H1 (cell line): ENCODE measurements around the gene MMP20. TPM values are rescaled to one million over a fixed set of nuclear protein-coding genes. Genes with fewer than 3 reads are reported as not detected.

Experiments
- CTCF ChIA-PET: fragments of 300-600 bp; sonication (Branson Sonifier 250); formaldehyde crosslinking; loops from one replicate; lab custom pipeline; 2021; ENCODE audit not compliant: partially characterized antibody; lab: Charles Lee
- POLR2A ChIA-PET: fragments of 300-600 bp; sonication (Branson Sonifier 250); formaldehyde crosslinking; loops from one replicate; lab custom pipeline; 2021; ENCODE audit warnings: inconsistent platforms; ENCODE audit not compliant: partially characterized antibody; lab: Charles Lee
- DNase-seq, 2 experiments: peaks; one replicate each; pipeline versions ENCODE4 v3.0.0 to v3.0.0-alpha.2; 2010 to 2022; ENCODE audit warnings: low spot score in 2 of 2, low read depth in 1 of 2, mixed read lengths in 1 of 2
- FAIRE-seq: peaks from 2 replicates; lab custom pipeline; 2011; peaks lifted over from hg19 to GRCh38; lab: Jason Lieb, UNC
- H2AFZ ChIP-seq: 2 replicates; pipeline ENCODE4 v1.8.1; 2012; ENCODE audit warnings: low read length, inconsistent platforms
- H2AK5ac ChIP-seq: 2 replicates; pipeline ENCODE4 v1.6.1; 2013; ENCODE audit warnings: low read depth, low read length
- H2BK120ac ChIP-seq: replicated peaks from 2 replicates; pipeline ENCODE3; 2013; ENCODE audit warnings: low read depth, low read length, inconsistent platforms
- H2BK12ac ChIP-seq: 2 replicates; pipeline ENCODE4 v1.6.1; 2013; ENCODE audit warnings: low read depth, low read length
- H2BK15ac ChIP-seq: 2 replicates; pipeline ENCODE4 v1.6.1; 2013; ENCODE audit warnings: low read length
- H2BK20ac ChIP-seq: 2 replicates; pipeline ENCODE4 v1.6.1; 2013; ENCODE audit warnings: low read length
- H2BK5ac ChIP-seq: 2 replicates; pipeline ENCODE4 v1.6.1; 2013; ENCODE audit warnings: low read depth, low read length
- H3K14ac ChIP-seq: 2 replicates; pipeline ENCODE4 v1.6.1; 2013; ENCODE audit warnings: inconsistent platforms; ENCODE audit not compliant: insufficient read length
- H3K18ac ChIP-seq: 2 replicates; pipeline ENCODE4 v1.6.1; 2013; ENCODE audit warnings: low read length; ENCODE audit errors: extremely low read depth
- H3K23ac ChIP-seq: 2 replicates; pipeline ENCODE4 v1.6.1; 2013; ENCODE audit warnings: inconsistent platforms; ENCODE audit not compliant: insufficient read length
- H3K23me2 ChIP-seq: 2 replicates; pipeline ENCODE4 v1.6.1; 2013; ENCODE audit warnings: low read depth, low read length
- H3K27ac ChIP-seq: 2 replicates; pipeline ENCODE4 v1.6.1; 2011; ENCODE audit warnings: low read depth, low read length, inconsistent platforms
- H3K27me3 ChIP-seq, 4 experiments: replicated peaks in 1 of 4; 1 replicate in 1 of 4; 2 replicates in 3 of 4; pipeline versions ENCODE4 v1.6.1 to v1.8.1; 2011 to 2013; ENCODE audit warnings: low read length in 3 of 4, mild to moderate bottlenecking in 3 of 4, inconsistent platforms in 2 of 4, mixed read lengths in 2 of 4, moderate library complexity in 1 of 4; ENCODE audit not compliant: control insufficient read depth in 3 of 4, insufficient read depth in 3 of 4; ENCODE audit errors: extremely low read depth in 1 of 4
- H3K36me3 ChIP-seq, 4 experiments: 2 replicates each; pipeline versions ENCODE4 v1.6.1 to v1.8.1; 2011 to 2013; ENCODE audit warnings: mild to moderate bottlenecking in 4 of 4, low read length in 3 of 4, moderate library complexity in 2 of 4, control low read depth in 1 of 4, inconsistent platforms in 1 of 4; ENCODE audit not compliant: insufficient read depth in 4 of 4, control insufficient read depth in 2 of 4
- H3K4ac ChIP-seq: replicated peaks from 2 replicates; pipeline ENCODE3; 2013; ENCODE audit warnings: low read length, low read depth, mixed read lengths, inconsistent platforms; ENCODE audit not compliant: insufficient read length
- H3K4me1 ChIP-seq, 4 experiments: replicated peaks in 1 of 4; 1 replicate in 1 of 4; 2 replicates in 3 of 4; pipeline versions ENCODE4 v1.6.1 to v1.8.1; 2011 to 2013; ENCODE audit warnings: low read length in 3 of 4, inconsistent platforms in 2 of 4, mixed read lengths in 1 of 4; ENCODE audit not compliant: insufficient read depth in 4 of 4, control insufficient read depth in 3 of 4
- H3K4me2 ChIP-seq, 2 experiments: 2 replicates each; pipeline versions ENCODE4 v1.6.1 to v1.8.1; 2011 to 2013; ENCODE audit warnings: low read depth in 2 of 2, low read length in 2 of 2, control low read depth in 1 of 2, inconsistent platforms in 1 of 2, mild to moderate bottlenecking in 1 of 2; ENCODE audit not compliant: insufficient read depth in 1 of 2
- H3K4me3 ChIP-seq, 4 experiments: fragments of 200-600, 300-600 bp in 1 of 4; sonication (generic), shearing (Covaris generic), sonication (Bioruptor Twin) in 1 of 4; 2 replicates each; pipeline versions ENCODE4 v1.5.1 to v1.8.1; 2011 to 2016; ENCODE audit warnings: low read length in 4 of 4, low read depth in 3 of 4, control low read depth in 2 of 4, inconsistent platforms in 2 of 4, mild to moderate bottlenecking in 2 of 4, mixed read lengths in 1 of 4, moderate library complexity in 1 of 4; ENCODE audit not compliant: insufficient read depth in 2 of 4; ENCODE audit errors: extremely low read depth in 1 of 4
- H3K56ac ChIP-seq: replicated peaks from 2 replicates; pipeline ENCODE3; 2013; ENCODE audit warnings: low read depth, mild to moderate bottlenecking, mixed read lengths, low read length, inconsistent platforms; ENCODE audit not compliant: insufficient read length
- H3K79me1 ChIP-seq: 2 replicates; pipeline ENCODE4 v1.6.1; 2013; ENCODE audit warnings: low read depth, low read length, control low read depth
- H3K79me2 ChIP-seq, 2 experiments: 2 replicates each; pipeline versions ENCODE4 v1.6.1 to v1.8.1; 2012 to 2013; ENCODE audit warnings: low read length in 2 of 2, mild to moderate bottlenecking in 2 of 2, inconsistent platforms in 1 of 2; ENCODE audit not compliant: insufficient read depth in 2 of 2, control insufficient read depth in 1 of 2
- H3K9ac ChIP-seq, 4 experiments: replicated peaks in 1 of 4; 1 replicate in 1 of 4; 2 replicates in 3 of 4; pipeline versions ENCODE4 v1.6.1 to v1.8.1; 2011 to 2013; ENCODE audit warnings: low read depth in 3 of 4, low read length in 3 of 4, control low read depth in 2 of 4, mild to moderate bottlenecking in 2 of 4, moderate library complexity in 2 of 4, inconsistent platforms in 1 of 4; ENCODE audit errors: extremely low read depth in 1 of 4
- H3K9me3 ChIP-seq, 2 experiments: 2 replicates each; pipeline versions ENCODE4 v1.6.1 to v1.8.1; 2012 to 2013; ENCODE audit warnings: mild to moderate bottlenecking in 2 of 2, moderate library complexity in 2 of 2, control low read depth in 1 of 2, inconsistent platforms in 1 of 2, low read depth in 1 of 2, low read length in 1 of 2, mixed read lengths in 1 of 2; ENCODE audit not compliant: insufficient read depth in 2 of 2
- H4K20me1 ChIP-seq, 2 experiments: replicated peaks in 1 of 2; 2 replicates each; pipeline versions ENCODE3 to v1.8.1; 2011 to 2013; ENCODE audit warnings: inconsistent platforms in 2 of 2, low read length in 2 of 2, mild to moderate bottlenecking in 1 of 2; ENCODE audit not compliant: insufficient read depth in 2 of 2, control insufficient read depth in 1 of 2
- H4K5ac ChIP-seq: 2 replicates; pipeline ENCODE4 v1.6.1; 2013; ENCODE audit warnings: low read length, low read depth, mixed read lengths, inconsistent platforms; ENCODE audit not compliant: insufficient read length
- H4K8ac ChIP-seq: 2 replicates; pipeline ENCODE4 v1.8.0; 2013; ENCODE audit warnings: mild to moderate bottlenecking, moderate library complexity, low read length, inconsistent platforms; ENCODE audit not compliant: insufficient read depth; ENCODE audit errors: extremely low read depth
- H4K91ac ChIP-seq: replicated peaks from 2 replicates; pipeline ENCODE3; 2013; ENCODE audit warnings: low read length, mixed read lengths, inconsistent platforms; ENCODE audit not compliant: insufficient read length
- JUND ChIP-seq: IDR thresholded peaks from 2 replicates; pipeline ENCODE4 v1.6.1; 2011; ENCODE audit warnings: mild to moderate bottlenecking, improper control_type of control experiment, low read length
- KDM5A ChIP-seq: fragments of 200-600 bp; IDR thresholded peaks from 2 replicates; pipeline ENCODE4 v1.7.1; 2012; ENCODE audit warnings: mild to moderate bottlenecking, low read length, inconsistent platforms, mixed read lengths
- WGBS, 2 experiments: shearing (Covaris generic) in 1 of 2; methylation state at CpG; one replicate each; pipeline versions ENCODE4 v1.1.6 to v1.1.7; 2013 to 2015; ENCODE audit warnings: low lambda C conversion rate in 2 of 2, mixed read lengths in 2 of 2, inconsistent platforms in 1 of 2, low coverage in 1 of 2, missing lambda C conversion rate in 1 of 2; ENCODE audit not compliant: insufficient replicate concordance in 2 of 2, insufficient coverage in 1 of 2, insufficient read length in 1 of 2; ENCODE audit errors: extremely low coverage in 1 of 2, missing lambda C conversion rate in 1 of 2; 5-methylcytosine and 5-hydroxymethylcytosine counted together
- polyA plus RNA-seq, 7 experiments: library from polyadenylated mRNA; depleted of rRNA in 3 of 7; stranded (reverse) in 5 of 7; unstranded in 2 of 7; fragments of >200 nt in 5 of 7; fragments of 200-250 nt in 2 of 7; gene quantifications; 1 replicate in 5 of 7; 2 replicates in 1 of 7; 4 replicates in 1 of 7; pipeline versions ENCODE4 v1.2.1 to v1.2.3, GENCODE V29; 2011 to 2013; ENCODE audit warnings: missing spikeins in 2 of 7, mixed read lengths in 2 of 7
- total RNA-seq: library from RNA; stranded (reverse); fragmentation: NEBNext Ultra II Directional; extraction: Animal tissue kit (Norgen Biotek cat#: 25700); gene quantifications from 2 replicates; pipeline ENCODE4 v1.2.1, GENCODE V29; 2021

MMP20 gene
- total and polyA plus RNA-seq, 2 of the 8 experiments (the other 6 are each of a cell fraction or from before 2014, with no cell fraction given), result not detected

- no peaks in the 10 kb centered on the region for H3K79me1 ChIP-seq
- no peaks in the 10 kb centered on the region for H4K20me1 ChIP-seq
- H3K56ac ChIP-seq, result no peak overlapping the region
- no peaks in the 10 kb centered on the region for H3K23me2 ChIP-seq
- H3K27ac ChIP-seq, result no peak overlapping the region
- no peak overlapping the region for H2BK120ac ChIP-seq
- H3K79me2 ChIP-seq, result no peaks in the 10 kb centered on the region
- H3K36me3 ChIP-seq, result no peaks in the 10 kb centered on the region
- no peak overlapping the region for H3K9ac ChIP-seq
- H2BK20ac ChIP-seq, result no peak overlapping the region
- POLR2A ChIA-PET, result no interaction called here
- FAIRE-seq (no peak), DNase-seq (no peak)
- H4K8ac ChIP-seq, result no peak overlapping the region
- no peak overlapping the region for H3K18ac ChIP-seq
- no peak overlapping the region for H3K14ac ChIP-seq
- no peak overlapping the region for H2AK5ac ChIP-seq
- 93% methylated on average over 4 of the region's 4 CpGs; no CpG with 5 or more reads in 1 of the 2 experiments for WGBS, 2 experiments
- H3K4ac ChIP-seq, result no peak overlapping the region
- H3K4me2 ChIP-seq, result no peak overlapping the region
- H3K9me3 ChIP-seq, result no peaks in the 10 kb centered on the region
- H2BK15ac ChIP-seq, result no peak overlapping the region
- TF ChIP-seq KDM5A (no peak), JUND (no peak)
- TF ChIP-seq, all 59 proteins: peak for 0
- H4K91ac ChIP-seq, result no peak overlapping the region
- CTCF ChIA-PET, result interaction anchor here (1.0 to 1.4 kb wide), 2 partner anchors 22 to 28 kb away, joined by 4 to 5 read pairs; no protein-coding TSS in a partner anchor
- H3K23ac ChIP-seq, result no peak overlapping the region
- no peak overlapping the region for H2BK5ac ChIP-seq
- no peak overlapping the region for H2AFZ ChIP-seq
- H3K27me3 ChIP-seq, result no peaks in the 10 kb centered on the region
- no peak overlapping the region for H3K4me3 ChIP-seq
- H4K5ac ChIP-seq, result no peak overlapping the region
- H2BK12ac ChIP-seq, result no peak overlapping the region
- peaks cover 0 to 4% (median 0%) of the 10 kb centered on the region in 4 experiments; a peak in 1 of 7 replicates for H3K4me1 ChIP-seq
Observed at GRCh38 chr11:102643941-102644340, 18.8 kb upstream of the MMP20 start.
